OCI-LY3 (cell line): ENCODE data around the gene HIBADH.

Experiments used
- EZH2phosphoT487 ChIP-seq: fragments of 200-600 bp; shearing (Covaris generic); IDR thresholded peaks from 2 replicates; pipeline ENCODE4 v1.6.1; 2018; ENCODE audit warnings: antibody characterized with exemption, mixed run types, low read depth
- TF ChIP-seq, protein P1 (sequence below): fragments of 200-600, 300-600 bp; sonication (generic); IDR thresholded peaks from 2 replicates; pipeline ENCODE4 v1.5.1; 2014; ENCODE audit warnings: antibody characterized with exemption, low read length, low read depth

DNA sequence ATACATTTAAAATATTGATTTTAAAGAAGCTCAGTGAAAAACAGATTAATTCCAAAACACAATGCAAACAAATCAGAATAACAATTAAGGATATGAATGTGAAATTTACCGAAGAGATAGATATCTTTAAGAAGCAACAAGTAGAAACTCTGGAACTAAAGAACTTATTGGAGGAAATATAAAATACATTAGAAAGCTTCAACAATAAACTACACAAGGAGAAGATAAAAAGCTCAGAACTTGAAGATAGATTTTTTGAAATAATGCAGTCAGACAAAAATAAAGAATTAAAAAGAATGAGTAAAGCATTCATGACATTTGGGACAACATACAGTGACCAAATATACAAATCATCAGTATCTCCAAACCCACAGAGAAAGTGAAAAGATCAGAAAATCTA is 43.2 kb downstream of the HIBADH start:
- TF ChIP-seq, protein P1, sequence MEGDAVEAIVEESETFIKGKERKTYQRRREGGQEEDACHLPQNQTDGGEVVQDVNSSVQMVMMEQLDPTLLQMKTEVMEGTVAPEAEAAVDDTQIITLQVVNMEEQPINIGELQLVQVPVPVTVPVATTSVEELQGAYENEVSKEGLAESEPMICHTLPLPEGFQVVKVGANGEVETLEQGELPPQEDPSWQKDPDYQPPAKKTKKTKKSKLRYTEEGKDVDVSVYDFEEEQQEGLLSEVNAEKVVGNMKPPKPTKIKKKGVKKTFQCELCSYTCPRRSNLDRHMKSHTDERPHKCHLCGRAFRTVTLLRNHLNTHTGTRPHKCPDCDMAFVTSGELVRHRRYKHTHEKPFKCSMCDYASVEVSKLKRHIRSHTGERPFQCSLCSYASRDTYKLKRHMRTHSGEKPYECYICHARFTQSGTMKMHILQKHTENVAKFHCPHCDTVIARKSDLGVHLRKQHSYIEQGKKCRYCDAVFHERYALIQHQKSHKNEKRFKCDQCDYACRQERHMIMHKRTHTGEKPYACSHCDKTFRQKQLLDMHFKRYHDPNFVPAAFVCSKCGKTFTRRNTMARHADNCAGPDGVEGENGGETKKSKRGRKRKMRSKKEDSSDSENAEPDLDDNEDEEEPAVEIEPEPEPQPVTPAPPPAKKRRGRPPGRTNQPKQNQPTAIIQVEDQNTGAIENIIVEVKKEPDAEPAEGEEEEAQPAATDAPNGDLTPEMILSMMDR = no peak
- TF ChIP-seq EZH2phosphoT487 = no peak
